Astrocyte (in vitro differentiated cells and primary cell): ENCODE data around the gene GIPR. TPM values are rescaled to one million over a fixed set of nuclear protein-coding genes. Genes with fewer than 3 reads are reported as not detected.

Experiments used
- DNase-seq: peaks from one replicate; pipeline ENCODE4 v3.0.0-alpha.2; 2010; ENCODE audit warnings: low read depth
- FAIRE-seq: peaks from 2 replicates; lab custom pipeline; 2011; peaks lifted over from hg19 to GRCh38; lab: Jason Lieb, UNC
- H2AFZ ChIP-seq: 2 replicates; pipeline ENCODE4 v1.6.0; 2012; ENCODE audit warnings: low read depth, low read length, inconsistent platforms
- H3K27ac ChIP-seq: 2 replicates; pipeline ENCODE4 v1.5.1; 2011; ENCODE audit warnings: low read depth, low read length, inconsistent platforms
- H3K27me3 ChIP-seq: 2 replicates; pipeline ENCODE4 v1.6.0; 2011; ENCODE audit warnings: low read length, inconsistent platforms; ENCODE audit not compliant: insufficient read depth
- H3K36me3 ChIP-seq: 2 replicates; pipeline ENCODE4 v1.5.1; 2011; ENCODE audit warnings: low read length, inconsistent platforms; ENCODE audit not compliant: insufficient read depth
- H3K4me1 ChIP-seq: 2 replicates; pipeline ENCODE4 v1.5.1; 2011; ENCODE audit warnings: low read length, inconsistent platforms; ENCODE audit not compliant: insufficient read depth
- H3K4me2 ChIP-seq: 2 replicates; pipeline ENCODE4 v1.6.0; 2012; ENCODE audit warnings: low read length, inconsistent platforms
- H3K4me3 ChIP-seq: 2 replicates; pipeline ENCODE4 v1.5.1; 2011; ENCODE audit warnings: low read depth, mild to moderate bottlenecking, low read length, inconsistent platforms; ENCODE audit not compliant: insufficient read depth
- H3K79me2 ChIP-seq: 2 replicates; pipeline ENCODE4 v1.6.0; 2012; ENCODE audit warnings: mild to moderate bottlenecking, low read length, inconsistent platforms; ENCODE audit not compliant: insufficient read depth
- H3K9ac ChIP-seq: 2 replicates; pipeline ENCODE4 v1.6.0; 2012; ENCODE audit warnings: mild to moderate bottlenecking, low read length, inconsistent platforms
- H3K9me3 ChIP-seq: 2 replicates; pipeline ENCODE4 v1.5.1; 2012; ENCODE audit warnings: low read depth, mild to moderate bottlenecking, low read length, inconsistent platforms; ENCODE audit not compliant: insufficient read depth
- H4K20me1 ChIP-seq: 2 replicates; pipeline ENCODE4 v1.6.0; 2012; ENCODE audit warnings: low read length, inconsistent platforms; ENCODE audit not compliant: insufficient read depth
- H3K27ac Mint-ChIP-seq: one replicate; pipeline ENCODE4 v1.8.0; 2021; ENCODE audit warnings: mild to moderate bottlenecking, mixed read lengths; ENCODE audit not compliant: unreplicated experiment
- H3K27me3 Mint-ChIP-seq: one replicate; pipeline ENCODE4 v1.8.0; 2021; ENCODE audit warnings: low read depth, mixed read lengths; ENCODE audit not compliant: unreplicated experiment
- H3K36me3 Mint-ChIP-seq: one replicate; pipeline ENCODE4 v1.8.0; 2021; ENCODE audit warnings: low read depth, mixed read lengths; ENCODE audit not compliant: unreplicated experiment
- H3K4me1 Mint-ChIP-seq: one replicate; pipeline ENCODE4 v1.8.0; 2021; ENCODE audit warnings: low read depth, mixed read lengths; ENCODE audit not compliant: unreplicated experiment
- H3K4me3 Mint-ChIP-seq: one replicate; pipeline ENCODE4 v1.8.0; 2021; ENCODE audit warnings: mild to moderate bottlenecking, moderate library complexity, mixed read lengths; ENCODE audit not compliant: unreplicated experiment
- H3K9me3 Mint-ChIP-seq: one replicate; pipeline ENCODE4 v1.8.0; 2021; ENCODE audit warnings: mild to moderate bottlenecking, mixed read lengths; ENCODE audit not compliant: unreplicated experiment
- EZH2 ChIP-seq: IDR thresholded peaks from 2 replicates; pipeline ENCODE4 v1.6.1; 2012; ENCODE audit warnings: mild to moderate bottlenecking, low read length, inconsistent platforms; ENCODE audit not compliant: insufficient read depth
- total RNA-seq: library from RNA; stranded (reverse); gene quantifications from 2 replicates; pipeline ENCODE4 v1.2.1, GENCODE V29; 2021
- TF ChIP-seq, protein P1 (sequence below): IDR thresholded peaks from 2 replicates; pipeline ENCODE4 v1.5.1; 2011; ENCODE audit warnings: low read depth, mild to moderate bottlenecking, inconsistent platforms, low read length, moderate library complexity; ENCODE audit not compliant: insufficient read depth

GIPR gene
- total RNA-seq, 1 donor from 2014 or later, result 4.4 TPM

DNA sequence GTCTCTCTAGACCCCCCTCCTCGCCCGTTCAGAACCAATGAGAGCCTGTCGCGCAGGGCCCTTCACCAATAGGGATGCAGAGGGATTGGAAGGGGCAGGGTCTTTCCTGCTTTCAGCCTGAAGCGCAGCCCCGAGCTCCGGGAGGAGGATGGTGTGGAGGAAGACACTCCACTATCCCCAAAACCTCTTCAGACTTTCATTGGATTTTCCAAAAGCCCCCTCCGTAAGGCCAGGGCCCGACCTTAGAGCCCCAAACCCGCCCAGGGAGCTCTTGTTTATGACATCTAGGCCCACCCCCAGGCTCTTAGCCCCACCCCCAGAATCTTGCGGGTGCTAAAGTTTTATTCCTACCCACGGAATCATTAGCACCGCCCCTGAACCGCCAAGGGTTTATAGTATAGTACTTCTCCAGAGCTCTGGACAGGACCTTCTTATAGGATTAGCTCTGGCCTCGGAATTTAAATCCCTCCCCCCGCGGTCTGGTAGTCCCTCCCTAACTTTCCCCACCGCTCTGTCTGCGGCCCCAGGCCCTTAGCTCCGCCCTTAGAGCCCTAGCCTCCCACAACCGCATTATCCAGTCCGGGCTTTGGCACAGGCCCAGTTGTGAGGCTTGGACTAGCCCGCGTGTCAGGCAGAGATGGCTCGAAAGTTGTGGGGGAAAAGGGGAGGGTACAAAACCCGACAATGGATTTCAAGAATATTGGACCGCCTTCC, 22.2 kb upstream of the GIPR start:
- H3K27ac Mint-ChIP-seq, result peak overlapping the region; percentile 83
- peak overlapping the region; percentile 27 for H3K27ac ChIP-seq

DNA sequence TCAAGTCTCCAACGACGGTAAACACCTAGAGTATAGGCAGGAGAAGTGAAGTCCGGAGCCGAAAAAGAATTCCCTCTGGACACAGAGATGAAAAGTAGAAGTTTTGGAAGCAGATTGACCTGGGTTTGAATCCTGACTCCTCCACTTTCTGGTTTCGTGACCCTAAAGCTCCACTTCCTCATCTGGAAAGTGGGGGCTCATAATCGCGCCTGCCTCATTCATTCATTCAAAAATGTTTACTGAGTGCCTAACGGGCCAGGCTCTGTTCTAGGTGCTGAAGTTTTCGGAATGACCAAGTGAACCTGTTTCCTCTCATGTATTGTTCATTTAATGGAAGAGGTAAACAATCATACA, 21.7 kb upstream of the GIPR start:
- H3K36me3 Mint-ChIP-seq, result peaks cover under 1% of the 10 kb centered on the region
- Histone ChIP-seq H3K27ac (peak overlapping the region; percentile 0), H4K20me1 (no peaks in the 10 kb centered on the region), H3K27me3 (no peaks in the 10 kb centered on the region), H2AFZ (peak overlapping the region; percentile 57), H3K9me3 (no peaks in the 10 kb centered on the region), H3K9ac (peak overlapping the region; percentile 15), H3K79me2 (no peaks in the 10 kb centered on the region), H3K4me2 (peak overlapping the region; percentile 89), H3K36me3 (no peaks in the 10 kb centered on the region), H3K4me3 (peak overlapping the region; percentile 54), H3K4me1 (peaks cover 24% of the 10 kb centered on the region)
- TF ChIP-seq, protein P1, sequence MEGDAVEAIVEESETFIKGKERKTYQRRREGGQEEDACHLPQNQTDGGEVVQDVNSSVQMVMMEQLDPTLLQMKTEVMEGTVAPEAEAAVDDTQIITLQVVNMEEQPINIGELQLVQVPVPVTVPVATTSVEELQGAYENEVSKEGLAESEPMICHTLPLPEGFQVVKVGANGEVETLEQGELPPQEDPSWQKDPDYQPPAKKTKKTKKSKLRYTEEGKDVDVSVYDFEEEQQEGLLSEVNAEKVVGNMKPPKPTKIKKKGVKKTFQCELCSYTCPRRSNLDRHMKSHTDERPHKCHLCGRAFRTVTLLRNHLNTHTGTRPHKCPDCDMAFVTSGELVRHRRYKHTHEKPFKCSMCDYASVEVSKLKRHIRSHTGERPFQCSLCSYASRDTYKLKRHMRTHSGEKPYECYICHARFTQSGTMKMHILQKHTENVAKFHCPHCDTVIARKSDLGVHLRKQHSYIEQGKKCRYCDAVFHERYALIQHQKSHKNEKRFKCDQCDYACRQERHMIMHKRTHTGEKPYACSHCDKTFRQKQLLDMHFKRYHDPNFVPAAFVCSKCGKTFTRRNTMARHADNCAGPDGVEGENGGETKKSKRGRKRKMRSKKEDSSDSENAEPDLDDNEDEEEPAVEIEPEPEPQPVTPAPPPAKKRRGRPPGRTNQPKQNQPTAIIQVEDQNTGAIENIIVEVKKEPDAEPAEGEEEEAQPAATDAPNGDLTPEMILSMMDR, result no peak
- no peak for TF ChIP-seq EZH2
- peak overlapping the region; percentile 83 for H3K27ac Mint-ChIP-seq
- H3K4me1 Mint-ChIP-seq, result peaks cover 6% of the 10 kb centered on the region
- DNase-seq, result no peak
- H3K4me3 Mint-ChIP-seq, result no peak overlapping the region
- H3K9me3 Mint-ChIP-seq, result peaks cover 4% of the 10 kb centered on the region
- H3K27me3 Mint-ChIP-seq, result no peaks in the 10 kb centered on the region
- FAIRE-seq, result no peak

More for the DNA sequence above, 22.2 kb upstream of the GIPR start:
- Histone ChIP-seq H3K27me3 (no peaks in the 10 kb centered on the region), H2AFZ (peak overlapping the region; percentile 57), H3K9ac (peak overlapping the region; percentile 15), H3K36me3 (no peaks in the 10 kb centered on the region), H4K20me1 (no peaks in the 10 kb centered on the region), H3K4me1 (peaks cover 29% of the 10 kb centered on the region), H3K79me2 (no peaks in the 10 kb centered on the region), H3K4me2 (peak overlapping the region; percentile 89), H3K9me3 (no peaks in the 10 kb centered on the region), H3K4me3 (peak overlapping the region; percentile 54)
- peaks cover 4% of the 10 kb centered on the region for H3K9me3 Mint-ChIP-seq
- no peaks in the 10 kb centered on the region for H3K27me3 Mint-ChIP-seq
- H3K36me3 Mint-ChIP-seq, result peaks cover 4% of the 10 kb centered on the region
- peaks cover 11% of the 10 kb centered on the region for H3K4me1 Mint-ChIP-seq
- DNase-seq, result peak; percentile 72
- TF ChIP-seq EZH2, result no peak
- TF ChIP-seq, protein P1, result no peak
- peak overlapping the region; percentile 69 for H3K4me3 Mint-ChIP-seq
- FAIRE-seq, result no peak

DNA sequence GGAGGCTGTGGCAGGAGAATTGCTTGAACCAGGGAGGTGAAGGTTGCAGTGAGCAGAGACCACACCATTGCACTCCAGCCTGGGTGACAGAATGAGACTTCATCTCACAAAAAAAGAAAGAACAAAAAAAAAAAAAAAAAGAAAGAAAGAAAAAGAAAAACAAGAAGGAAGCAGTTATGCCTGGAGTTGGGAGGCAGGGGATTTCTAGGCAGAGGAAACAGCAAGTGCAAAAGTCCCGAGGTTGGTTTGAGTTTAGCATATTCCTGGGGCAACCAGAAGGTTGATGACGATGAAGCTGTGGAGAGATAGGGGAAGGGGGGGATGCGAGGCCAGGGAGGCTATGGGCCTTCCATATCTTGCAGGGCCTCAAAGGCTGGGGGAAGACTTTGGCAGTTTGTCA, 17.3 kb upstream of the GIPR start:
- TF ChIP-seq EZH2, result no peak
- TF ChIP-seq, protein P1, result no peak
- Histone ChIP-seq H3K79me2 (no peaks in the 10 kb centered on the region), H4K20me1 (no peaks in the 10 kb centered on the region), H3K4me3 (no peak overlapping the region), H3K9me3 (no peaks in the 10 kb centered on the region), H3K4me2 (no peak overlapping the region), H3K4me1 (peaks cover 6% of the 10 kb centered on the region), H3K27ac (no peak overlapping the region), H2AFZ (no peak overlapping the region), H3K9ac (no peak overlapping the region), H3K36me3 (no peaks in the 10 kb centered on the region), H3K27me3 (no peaks in the 10 kb centered on the region)
- H3K36me3 Mint-ChIP-seq, result no peaks in the 10 kb centered on the region
- DNase-seq (no peak), FAIRE-seq (no peak)
- H3K9me3 Mint-ChIP-seq, result peaks cover 2% of the 10 kb centered on the region
- H3K27me3 Mint-ChIP-seq, result no peaks in the 10 kb centered on the region
- H3K4me1 Mint-ChIP-seq, result no peaks in the 10 kb centered on the region
- no peak overlapping the region for H3K4me3 Mint-ChIP-seq
- H3K27ac Mint-ChIP-seq, result no peak overlapping the region
